Measurements from ENCODE around the gene ECD.

Gene ECD

GRCh38 chr10:73096449-73097304 lies 71.1 kb downstream of the ECD start, which contains the start of gene P4HA1:
Gene P4HA1 (minus strand): TSS chr10:73096866. CDS start chr10:73074883, 21,983 bp downstream.
- DNase-seq (ENCODE audit: low spot score) = peak; percentile 94

- peak; percentile 56 for DNase-seq (ENCODE audit: low spot score)
These were observed 71.8 kb downstream of the ECD start for GRCh38 chr10:73096041-73096448.

DNA sequence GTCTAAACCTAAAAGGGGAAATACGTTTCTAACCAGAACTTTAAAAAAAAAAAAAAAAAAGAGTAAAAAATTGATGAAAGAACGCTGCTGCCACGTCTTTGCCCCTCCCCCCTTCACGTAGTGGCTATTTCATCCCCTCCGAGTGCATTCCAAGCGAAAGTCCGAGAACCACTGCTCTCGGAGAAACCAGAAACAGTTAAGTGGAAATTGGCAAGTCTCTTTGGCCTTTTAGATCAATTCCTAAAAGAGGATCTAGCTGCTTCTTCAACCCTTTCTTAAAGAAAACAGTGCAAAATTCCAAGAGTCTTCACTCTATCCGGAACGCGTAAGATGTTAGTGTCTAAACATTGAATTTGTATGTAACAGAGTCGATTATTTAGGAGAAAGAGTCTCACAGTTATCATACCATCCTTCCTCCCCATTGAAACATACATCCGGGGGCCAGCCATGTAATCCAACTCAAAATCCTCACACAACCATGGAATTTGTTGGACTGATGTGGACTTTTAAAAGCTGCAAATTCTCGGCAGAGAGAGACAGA lies 72.3 kb downstream of the ECD start:
- no peak for DNase-seq (ENCODE audit: low spot score)

- no peak for DNase-seq (ENCODE audit: low spot score)
These were observed 72.8 kb downstream of the ECD start for GRCh38 chr10:73094986-73095480.

DNA sequence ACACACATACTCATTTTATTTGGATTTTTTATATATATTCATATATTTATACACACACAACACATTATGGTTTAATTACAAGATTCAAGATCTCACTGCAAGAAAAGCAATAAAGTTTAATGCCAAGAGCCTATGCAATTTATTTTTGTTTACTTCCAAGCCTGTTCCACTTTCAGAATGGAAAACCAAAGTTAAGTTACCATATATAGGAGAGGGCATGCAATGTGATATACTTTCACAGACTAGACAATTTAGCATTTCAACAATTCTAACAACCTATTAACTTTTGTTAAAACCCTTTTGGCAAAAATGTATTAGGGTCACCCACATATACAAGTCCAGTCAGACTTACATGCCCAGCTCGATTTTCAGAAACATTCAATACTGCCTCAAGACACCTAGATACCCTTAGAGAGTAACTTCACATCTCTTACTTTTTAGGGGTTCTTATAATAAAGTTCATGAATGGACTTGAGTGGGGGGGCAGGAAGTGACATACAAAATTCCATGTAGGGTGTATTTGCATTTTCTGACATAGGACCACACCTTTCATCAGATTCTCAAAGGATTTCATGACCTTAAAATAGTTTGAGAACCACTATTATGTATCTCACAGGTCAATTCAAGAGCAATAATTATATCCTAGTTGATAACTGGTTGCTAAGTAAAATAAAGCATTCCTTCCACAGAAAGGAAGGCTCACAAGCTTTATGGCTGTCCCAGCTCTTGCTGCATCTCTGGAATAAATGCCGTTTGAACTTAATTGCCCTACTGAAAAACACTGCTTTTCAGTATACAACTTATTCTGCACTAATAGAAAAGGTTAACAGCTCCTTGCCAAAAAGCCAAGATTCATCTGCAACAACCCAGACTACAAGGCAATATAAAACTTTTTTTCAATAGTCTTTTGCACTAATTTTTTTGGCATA lies 73.6 kb downstream of the ECD start:
- no peak for DNase-seq (ENCODE audit: low spot score)

DNA sequence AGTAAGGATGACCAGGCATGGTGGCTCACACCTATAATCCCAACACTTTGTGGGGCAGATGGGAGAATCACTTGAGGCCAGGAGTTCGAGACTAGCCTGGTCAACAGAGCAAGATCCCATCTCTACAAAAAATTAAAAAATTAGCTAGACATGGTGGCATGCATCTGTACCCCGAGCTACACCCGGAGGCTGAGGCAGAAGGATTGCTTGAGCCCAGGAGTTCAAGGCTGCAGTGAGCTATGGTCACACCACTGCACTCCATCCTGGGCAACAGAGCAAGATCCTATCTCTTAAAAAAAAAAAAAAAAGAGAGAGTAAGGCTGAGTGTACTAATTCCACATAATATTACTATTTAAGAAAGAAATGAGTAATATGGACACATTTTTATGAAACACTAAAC lies 75.0 kb downstream of the ECD start:
- no peak for DNase-seq (ENCODE audit: low spot score)

DNA sequence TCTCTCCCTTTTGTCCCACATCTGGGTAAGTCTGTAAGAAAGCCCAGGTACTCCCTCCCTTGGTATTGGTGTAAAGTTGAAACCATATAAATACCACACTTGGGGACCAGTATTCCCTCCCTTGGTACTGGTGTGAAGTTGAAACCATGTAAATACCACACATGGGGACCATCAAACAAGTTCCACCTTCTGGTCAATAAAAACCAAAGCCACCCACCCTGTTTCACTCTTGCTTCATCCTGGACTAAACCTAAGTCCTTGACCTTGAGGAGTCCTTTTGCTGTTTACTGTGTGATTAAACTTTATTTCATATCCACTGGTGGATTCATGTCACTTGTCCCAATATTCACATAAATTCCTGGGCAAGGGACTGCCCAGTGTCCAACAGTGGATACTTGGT lies 79.5 kb downstream of the ECD start:
- no peak for DNase-seq (ENCODE audit: low spot score)

DNA sequence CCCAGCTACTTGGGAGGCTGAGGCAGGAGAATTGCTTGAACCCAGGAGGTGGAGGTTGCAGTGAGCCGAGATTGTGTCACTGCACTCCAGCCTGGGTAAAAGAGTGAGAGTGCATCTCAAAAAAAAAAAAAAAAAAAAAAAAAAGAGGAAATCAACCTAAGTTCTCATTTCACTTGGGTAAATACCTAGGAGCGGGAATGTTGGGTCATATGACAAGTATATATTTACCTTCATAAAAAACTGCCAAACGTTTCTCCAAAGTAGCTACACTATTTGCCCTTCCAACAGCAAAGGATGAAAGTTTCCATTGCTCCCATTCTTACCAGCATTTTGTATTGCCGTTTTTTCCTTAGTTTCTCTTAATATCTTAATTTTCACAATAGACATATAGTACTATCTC lies 81.0 kb downstream of the ECD start:
- DNase-seq (ENCODE audit: low spot score) = no peak

DNA sequence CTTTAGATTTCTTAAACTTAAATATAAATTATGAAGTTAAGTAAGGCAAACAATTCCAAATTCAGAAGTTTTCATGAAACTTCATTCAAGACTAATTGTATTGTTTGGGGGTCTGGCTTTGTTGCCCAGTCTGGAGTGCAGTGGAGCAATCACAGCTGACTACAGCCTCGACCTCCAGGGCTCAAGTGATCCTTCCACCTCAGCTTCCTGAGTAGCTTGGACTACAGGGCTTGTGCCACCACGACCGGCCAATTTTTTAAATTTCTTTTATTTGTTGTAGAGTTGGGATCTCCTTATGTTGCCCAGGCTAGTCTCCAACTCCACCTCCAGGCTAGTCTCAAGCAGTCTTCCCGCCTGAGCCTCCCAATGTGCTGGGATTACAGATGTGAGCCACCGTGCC lies 83.6 kb downstream of the ECD start:
- no peak for DNase-seq (ENCODE audit: low spot score)

Data from D341Med (cell line).